Lower lobe of right lung (tissue), 2 donors: ENCODE data around the gene WDR93. TPM values are rescaled to one million over a fixed set of nuclear protein-coding genes. Genes with fewer than 3 reads are reported as not detected.
A peak's percentile ranks its signal among the peaks of the same experiment; 100 is the strongest.

Experiments used
- ATAC-seq, 2 donors: fragments of 200-7000 bp; cut with Tn5 transposase; one replicate each; pipeline ENCODE4 v1.9.1; 2020 to 2022; ENCODE audit warnings: mild to moderate bottlenecking in 2 of 2, moderate library complexity in 2 of 2
- DNase-seq: peaks from one replicate; pipeline ENCODE4 v3.0.0-alpha.2; 2020
- H3K27ac ChIP-seq: fragments of 200-600 bp; one replicate; pipeline ENCODE4 v1.8.0; 2022
- H3K27me3 ChIP-seq: fragments of 200-600 bp; one replicate; pipeline ENCODE4 v1.8.0; 2022; ENCODE audit warnings: low read depth
- H3K36me3 ChIP-seq: fragments of 200-600 bp; one replicate; pipeline ENCODE4 v1.8.0; 2022; ENCODE audit warnings: mild to moderate bottlenecking
- H3K4me1 ChIP-seq: fragments of 200-600 bp; one replicate; pipeline ENCODE4 v1.8.0; 2022
- H3K4me3 ChIP-seq: fragments of 200-600 bp; one replicate; pipeline ENCODE4 v1.8.0; 2022; ENCODE audit warnings: mild to moderate bottlenecking
- H3K9me3 ChIP-seq: fragments of 200-600 bp; one replicate; pipeline ENCODE4 v1.8.0; 2022
- intact Hi-C: fragments of 100-400 bp; cut with DNase I; formaldehyde crosslinking; loops from one replicate; pipeline ENCODE4 v1.11.0; 2022
- total RNA-seq: library from RNA; stranded (reverse); fragmentation: NEBNext Ultra II Directional; extraction: Animal tissue kit (Norgen Biotek cat#: 25700); gene quantifications from one replicate; pipeline ENCODE4 v1.2.1, GENCODE V29; 2021
- TF ChIP-seq, protein P1 (sequence below): fragments of 200-600 bp; IDR thresholded peaks from one replicate; pipeline ENCODE4 v1.8.0; 2022; ENCODE audit warnings: antibody characterized with exemption, mild to moderate bottlenecking
- donor health status: DM: no; HTN: yes; CAD: no; lungs with severe emphysema.

Gene WDR93
- total RNA-seq, 1 donor from 2014 or later = 1.2 TPM

DNA sequence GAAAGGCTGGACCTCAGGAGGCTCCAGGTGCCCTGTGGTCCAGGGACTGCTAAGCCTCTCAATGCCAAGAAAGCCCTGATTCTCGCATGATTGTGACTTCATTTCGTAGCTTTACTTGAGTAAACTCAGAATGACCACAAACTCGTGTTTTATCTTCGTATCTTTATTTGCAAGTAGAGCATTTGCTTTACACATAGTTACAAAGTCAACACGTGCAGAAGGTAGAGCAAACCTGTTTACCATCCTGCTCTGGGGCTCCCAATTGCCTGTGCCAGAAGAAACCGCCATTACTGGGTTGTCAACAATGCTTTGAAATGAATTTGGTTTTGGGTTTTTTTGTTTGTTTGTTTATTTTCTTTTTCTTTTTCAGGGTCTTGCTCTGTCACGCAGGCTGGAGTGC is 66.3 kb downstream of the WDR93 start:
- TF ChIP-seq, protein P1, sequence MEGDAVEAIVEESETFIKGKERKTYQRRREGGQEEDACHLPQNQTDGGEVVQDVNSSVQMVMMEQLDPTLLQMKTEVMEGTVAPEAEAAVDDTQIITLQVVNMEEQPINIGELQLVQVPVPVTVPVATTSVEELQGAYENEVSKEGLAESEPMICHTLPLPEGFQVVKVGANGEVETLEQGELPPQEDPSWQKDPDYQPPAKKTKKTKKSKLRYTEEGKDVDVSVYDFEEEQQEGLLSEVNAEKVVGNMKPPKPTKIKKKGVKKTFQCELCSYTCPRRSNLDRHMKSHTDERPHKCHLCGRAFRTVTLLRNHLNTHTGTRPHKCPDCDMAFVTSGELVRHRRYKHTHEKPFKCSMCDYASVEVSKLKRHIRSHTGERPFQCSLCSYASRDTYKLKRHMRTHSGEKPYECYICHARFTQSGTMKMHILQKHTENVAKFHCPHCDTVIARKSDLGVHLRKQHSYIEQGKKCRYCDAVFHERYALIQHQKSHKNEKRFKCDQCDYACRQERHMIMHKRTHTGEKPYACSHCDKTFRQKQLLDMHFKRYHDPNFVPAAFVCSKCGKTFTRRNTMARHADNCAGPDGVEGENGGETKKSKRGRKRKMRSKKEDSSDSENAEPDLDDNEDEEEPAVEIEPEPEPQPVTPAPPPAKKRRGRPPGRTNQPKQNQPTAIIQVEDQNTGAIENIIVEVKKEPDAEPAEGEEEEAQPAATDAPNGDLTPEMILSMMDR = no peak
- ATAC-seq (no peak), DNase-seq (no peak)
- H3K9me3 ChIP-seq = no peaks in the 10 kb centered on the region
- no peak overlapping the region for H3K4me3 ChIP-seq
- no peak overlapping the region for H3K27ac ChIP-seq
- no peaks in the 10 kb centered on the region for H3K27me3 ChIP-seq
- H3K4me1 ChIP-seq = peaks cover 6% of the 10 kb centered on the region
- intact Hi-C loops = loop anchor here (10.0 kb wide), 1 partner anchor 118 kb away; no protein-coding TSS in a partner anchor
- H3K36me3 ChIP-seq = no peaks in the 10 kb centered on the region

DNA sequence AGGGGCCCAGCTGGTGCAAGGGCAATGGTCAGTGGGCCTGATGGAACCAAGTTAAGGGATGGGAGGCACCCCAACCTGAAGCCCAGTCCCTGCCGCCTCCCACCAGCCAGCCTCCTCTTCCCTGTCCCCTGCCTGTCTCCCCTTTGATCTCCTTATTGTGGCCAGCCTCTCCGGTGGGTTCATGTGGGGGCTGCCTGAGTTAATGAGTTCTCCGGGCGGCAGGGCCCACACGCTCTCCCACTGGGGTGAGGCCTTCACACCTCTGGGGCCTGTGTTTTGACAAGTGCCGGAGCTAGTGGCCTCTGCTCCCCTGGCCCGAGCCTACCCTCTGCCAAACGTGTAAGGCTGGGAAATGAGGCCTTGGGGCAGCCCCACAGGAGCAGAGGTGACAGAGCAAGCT is 67.7 kb downstream of the WDR93 start:
- peak; percentile 25 for DNase-seq

DNA sequence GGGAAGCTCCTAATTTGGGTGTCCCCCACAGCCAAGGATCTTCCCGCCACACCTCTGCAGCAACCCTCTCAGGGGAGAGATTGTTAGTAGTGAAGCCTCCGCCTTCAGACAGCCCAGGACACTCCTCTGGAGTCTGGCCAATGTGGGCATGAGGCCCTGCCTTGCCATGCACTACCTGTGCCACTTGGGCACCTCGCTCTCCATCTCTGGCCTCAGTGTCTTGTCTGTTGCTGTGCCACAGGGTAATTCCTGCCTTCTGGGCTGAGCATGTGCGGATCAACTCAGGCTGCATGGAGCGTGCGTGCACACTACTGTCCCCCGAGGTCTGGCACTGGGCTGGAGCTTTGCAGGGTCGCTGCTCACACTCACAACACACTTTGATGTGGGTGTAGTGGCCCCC is 68.4 kb downstream of the WDR93 start:
- Histone ChIP-seq H3K27me3 (no peaks in the 10 kb centered on the region), H3K4me1 (peaks cover 6% of the 10 kb centered on the region), H3K4me3 (no peak overlapping the region), H3K9me3 (no peaks in the 10 kb centered on the region), H3K27ac (no peak overlapping the region), H3K36me3 (no peaks in the 10 kb centered on the region)
- peak; percentile 24 for DNase-seq
- no peak for ATAC-seq
- TF ChIP-seq, protein P1 = no peak
- intact Hi-C loops = loop anchor here (10.0 kb wide), 1 partner anchor 116 kb away; no protein-coding TSS in a partner anchor

More for the DNA sequence above, 67.7 kb downstream of the WDR93 start:
- no peaks in the 10 kb centered on the region for H3K27me3 ChIP-seq
- no peak overlapping the region for H3K4me3 ChIP-seq
- H3K36me3 ChIP-seq = no peaks in the 10 kb centered on the region
- no peak for ATAC-seq
- H3K4me1 ChIP-seq = peaks cover 6% of the 10 kb centered on the region
- intact Hi-C loops = loop anchor here (10.0 kb wide), 1 partner anchor 117 kb away; no protein-coding TSS in a partner anchor
- no peaks in the 10 kb centered on the region for H3K9me3 ChIP-seq
- TF ChIP-seq, protein P1 = no peak
- H3K27ac ChIP-seq = no peak overlapping the region

GRCh38 chr15:89759835-89760234 is 69.2 kb downstream of the WDR93 start:
- intact Hi-C loops = loop anchor here (10.0 kb wide), 1 partner anchor 115 kb away; no protein-coding TSS in a partner anchor
- DNase-seq (no peak), ATAC-seq (no peak)
- H3K27ac ChIP-seq = no peak overlapping the region
- TF ChIP-seq, protein P1 = no peak
- no peaks in the 10 kb centered on the region for H3K9me3 ChIP-seq
- H3K4me3 ChIP-seq = no peak overlapping the region
- H3K36me3 ChIP-seq = no peaks in the 10 kb centered on the region
- peaks cover 6% of the 10 kb centered on the region for H3K4me1 ChIP-seq
- no peaks in the 10 kb centered on the region for H3K27me3 ChIP-seq

DNA sequence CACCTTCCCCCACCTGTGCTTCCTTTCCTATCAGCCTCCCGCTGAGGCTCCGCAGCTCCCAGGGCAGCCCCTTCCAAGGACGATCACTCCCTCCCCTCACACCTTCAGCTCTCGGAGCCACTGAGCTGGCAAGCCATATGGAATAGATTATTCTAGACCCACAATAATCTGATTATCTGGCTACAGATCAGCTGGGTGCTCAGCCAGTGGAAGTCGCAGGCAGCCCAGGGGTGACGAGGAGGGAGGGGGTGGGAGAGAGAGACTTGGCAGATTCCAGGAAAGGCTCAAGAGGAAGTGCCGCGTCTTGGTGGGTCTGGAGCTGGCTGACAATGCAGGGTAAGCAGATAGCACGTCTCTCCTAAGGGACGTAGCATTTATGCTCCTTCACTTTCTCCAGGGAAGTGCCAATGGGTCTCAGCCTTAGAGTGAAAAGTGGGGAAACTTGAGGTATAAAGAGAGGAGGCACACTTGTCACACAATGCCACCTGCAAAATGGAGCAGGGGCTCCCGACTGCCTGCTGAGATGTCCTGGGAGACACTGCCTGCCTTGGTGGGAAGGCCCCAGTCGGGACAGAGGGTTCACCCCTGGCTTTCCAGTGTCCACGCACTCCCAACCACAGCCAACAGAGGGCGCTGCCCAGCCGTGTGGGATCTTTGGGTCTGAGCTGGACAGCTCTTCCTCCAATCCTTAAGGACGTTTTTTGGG is 69.8 kb downstream of the WDR93 start:
- peak overlapping the region; percentile 41 for H3K27ac ChIP-seq
- DNase-seq (peak; percentile 88), ATAC-seq (peak; percentile 91 to 95)
- no peak overlapping the region for H3K4me3 ChIP-seq
- TF ChIP-seq, protein P1 = peak; percentile 98
- H3K36me3 ChIP-seq = no peaks in the 10 kb centered on the region
- no peaks in the 10 kb centered on the region for H3K9me3 ChIP-seq
- no peaks in the 10 kb centered on the region for H3K27me3 ChIP-seq
- H3K4me1 ChIP-seq = peaks cover 6% of the 10 kb centered on the region
- intact Hi-C loops = no loop called here
